HG03025 (cell line): ENCODE results near the gene SP110.

Experiments
- ATAC-seq: cut with Tn5 transposase; IDR thresholded peaks from one replicate; pipeline ENCODE4 v1.9.1; 2021; ENCODE audit warnings: mild to moderate bottlenecking, moderate library complexity; ENCODE audit not compliant: unreplicated experiment, low FRiP score

SP110 gene

DNA sequence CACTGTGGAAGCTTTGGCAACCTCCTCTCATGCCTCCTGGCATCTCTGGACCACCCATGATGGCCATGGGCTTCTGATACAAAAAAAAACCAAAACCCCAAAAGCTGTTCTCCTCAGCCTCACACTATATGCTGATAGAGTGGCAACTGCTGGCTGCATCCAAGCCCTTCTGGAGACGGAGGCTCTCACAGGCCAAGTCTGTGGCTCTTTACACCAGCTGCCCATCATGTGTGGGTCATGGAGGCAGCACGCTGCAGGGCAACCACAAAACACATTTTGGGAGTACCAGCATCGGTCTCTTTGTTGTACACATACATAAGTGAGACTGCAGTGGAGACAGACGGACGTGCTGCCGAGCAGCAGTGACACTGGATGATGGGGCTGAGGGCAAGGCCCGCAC lies 45.3 kb downstream of the SP110 start:
- no peak for ATAC-seq

DNA sequence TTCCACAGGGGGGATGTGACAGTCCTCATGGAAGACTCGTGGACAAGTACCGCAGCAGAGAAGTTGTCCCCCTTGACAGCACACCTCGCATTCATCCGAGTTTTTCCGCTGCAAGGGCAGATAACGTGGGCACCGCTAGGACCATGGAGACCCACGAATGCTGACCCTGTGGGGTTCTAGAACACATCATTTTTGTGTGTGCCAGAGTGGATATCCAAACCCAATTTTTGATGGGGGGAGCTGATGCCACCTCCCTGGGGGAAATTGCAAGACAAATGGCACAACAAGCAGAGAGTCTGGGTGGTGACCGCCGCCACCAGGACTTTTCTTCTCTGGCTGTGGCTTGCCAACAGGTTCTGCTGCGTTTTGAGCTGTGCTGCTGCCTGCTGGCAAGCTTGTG lies 46.9 kb downstream of the SP110 start:
- no peak for ATAC-seq

DNA sequence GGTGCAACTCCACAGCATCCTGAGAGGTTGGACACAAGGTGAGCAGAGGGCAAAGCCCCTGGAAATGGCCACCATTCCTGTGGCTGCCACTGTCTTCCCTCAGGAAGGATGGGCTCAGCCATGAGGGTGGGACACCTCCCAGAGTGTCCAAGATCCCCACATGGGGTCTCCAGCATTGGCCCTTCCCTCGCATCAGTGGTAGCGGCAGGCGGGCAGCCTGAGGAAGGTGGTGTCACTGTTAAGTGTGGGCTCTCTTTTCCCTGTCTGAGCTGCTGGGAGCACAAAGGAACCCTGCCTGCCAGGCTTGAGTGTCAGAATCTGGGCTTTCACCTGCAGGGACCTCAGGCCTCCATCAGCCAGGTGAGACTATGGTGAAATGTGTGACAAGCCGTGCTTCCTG lies 47.6 kb downstream of the SP110 start:
- no peak for ATAC-seq

DNA sequence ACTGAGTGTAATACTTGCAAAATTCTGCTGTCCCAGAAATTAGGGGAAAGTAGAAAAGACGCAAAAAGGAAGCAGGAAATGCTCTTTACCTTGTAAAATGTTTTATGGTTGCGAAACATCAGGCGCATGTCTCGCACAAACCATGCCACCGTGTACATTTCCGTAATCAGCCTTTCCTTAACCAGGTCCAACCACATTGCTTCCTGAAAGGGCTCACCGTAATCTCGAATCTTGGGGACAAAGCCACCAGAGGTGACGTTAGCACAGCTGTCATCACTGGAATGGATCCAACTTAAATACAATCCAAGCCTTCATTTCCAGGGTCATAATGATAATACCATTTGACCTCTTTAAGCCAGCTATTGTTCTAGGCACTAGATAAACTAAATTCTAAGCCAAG lies 49.3 kb downstream of the SP110 start:
- no peak for ATAC-seq

DNA sequence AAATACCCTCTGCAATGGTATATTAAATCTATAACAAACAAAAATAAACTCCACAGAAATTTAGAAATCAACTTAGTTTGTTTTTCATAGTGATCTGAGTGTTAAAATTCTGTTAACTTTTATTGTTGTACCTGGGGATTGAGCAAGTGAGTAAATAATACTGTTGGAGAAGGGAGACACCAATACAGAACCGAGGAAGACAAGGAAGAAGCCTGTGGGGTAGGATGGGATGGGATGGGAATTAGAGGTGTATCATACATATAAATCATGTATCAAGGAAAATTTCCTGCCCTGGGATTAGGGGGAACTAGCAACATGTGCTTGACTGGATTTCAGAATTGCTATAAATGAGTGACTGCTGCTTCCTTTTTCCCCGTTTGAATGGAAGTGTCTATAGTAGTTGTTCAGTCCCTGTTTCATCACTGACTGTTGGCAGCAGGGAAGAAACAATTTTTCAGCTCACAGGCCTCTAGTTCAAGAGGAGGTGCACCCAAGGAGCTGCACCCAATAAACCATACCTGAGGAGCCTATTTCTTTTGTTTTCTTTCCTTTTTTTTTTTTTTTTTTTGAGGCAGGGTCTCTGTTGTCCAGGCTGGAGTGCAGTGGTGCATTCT lies 53.1 kb downstream of the SP110 start:
- ATAC-seq = no peak

DNA sequence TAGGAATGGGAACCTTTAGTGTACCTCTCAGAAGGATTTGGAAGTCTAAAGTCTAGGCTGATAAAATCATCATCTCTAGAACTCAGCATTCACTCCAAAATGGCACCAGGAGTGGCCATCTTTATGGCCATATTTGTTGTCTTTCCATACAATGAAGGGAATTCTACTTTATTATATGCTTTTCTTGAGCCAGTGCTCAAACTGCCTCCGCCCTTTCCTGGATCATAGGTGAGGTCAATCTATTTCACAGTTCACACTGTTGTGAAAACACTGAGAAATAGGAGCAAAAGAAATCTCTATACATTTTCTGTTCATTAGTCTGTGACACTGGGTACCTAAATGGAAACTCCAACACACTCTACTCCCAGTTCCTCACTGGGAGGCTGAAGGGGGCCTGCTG lies 55.6 kb downstream of the SP110 start:
- ATAC-seq = no peak

DNA sequence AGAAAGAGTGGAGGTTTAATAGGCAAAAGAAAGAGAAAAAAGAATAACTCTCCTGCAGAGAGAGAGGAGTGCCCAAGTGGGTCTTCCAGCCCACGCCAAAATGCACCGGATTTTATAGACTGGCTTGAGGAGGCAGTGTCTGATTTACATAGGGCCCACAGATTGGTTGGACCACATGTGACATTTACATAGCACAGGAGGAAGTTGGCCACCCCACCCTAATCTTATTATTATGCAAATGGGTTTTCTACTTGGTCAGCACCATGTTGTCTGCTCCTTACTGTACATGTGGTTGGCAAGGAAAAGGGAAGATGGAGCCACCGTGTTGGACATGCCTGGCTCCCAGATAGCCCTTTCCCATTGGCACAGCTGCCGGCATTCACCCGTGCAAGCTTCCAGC lies 56.8 kb downstream of the SP110 start:
- ATAC-seq = no peak

DNA sequence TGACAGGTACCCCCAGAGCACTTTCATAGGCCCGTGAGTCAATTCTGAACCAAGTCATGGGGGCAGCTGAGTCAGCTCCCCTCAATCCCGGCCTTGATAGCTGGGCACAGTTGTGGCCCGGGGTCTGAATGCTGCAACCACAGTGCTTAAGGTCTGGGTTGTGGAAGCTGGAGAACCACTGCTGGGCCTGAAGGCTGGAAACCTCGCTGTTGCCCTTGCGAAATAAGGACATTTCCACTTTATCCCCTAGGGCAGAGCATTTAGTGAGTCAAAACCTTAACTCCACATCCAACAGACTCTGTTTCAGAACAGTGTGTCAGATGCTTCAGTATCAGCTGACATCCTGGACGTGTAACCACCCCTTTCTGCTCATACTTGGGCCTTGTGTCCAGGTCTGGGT lies 58.6 kb downstream of the SP110 start:
- ATAC-seq = no peak

DNA sequence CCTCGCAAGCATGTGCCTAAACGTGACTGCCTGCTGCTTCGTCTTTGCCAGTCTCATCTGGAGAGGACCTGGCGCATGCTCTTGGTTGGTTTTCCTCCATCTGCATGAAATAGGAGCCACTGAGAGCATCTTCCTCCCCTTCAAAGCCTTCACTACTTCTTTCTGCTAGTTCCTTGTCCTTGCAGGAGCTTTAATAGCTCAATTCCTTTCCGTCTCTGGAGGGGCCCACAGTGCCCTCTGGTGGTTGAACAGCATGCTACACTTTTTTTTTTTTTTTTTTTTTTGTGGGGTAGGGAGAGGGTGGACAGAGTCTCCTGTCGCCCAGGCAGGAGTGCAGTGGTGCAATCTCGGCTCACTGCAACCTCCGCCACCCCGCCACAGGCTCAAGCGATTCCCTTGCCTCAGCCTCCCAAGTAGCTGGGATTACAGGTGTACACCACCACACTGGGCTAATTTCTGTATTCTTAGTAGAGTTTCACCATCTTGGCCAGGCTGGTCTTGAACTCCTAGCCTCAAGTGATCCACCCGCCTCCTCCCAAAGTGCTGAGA lies 59.6 kb downstream of the SP110 start:
- ATAC-seq = no peak

DNA sequence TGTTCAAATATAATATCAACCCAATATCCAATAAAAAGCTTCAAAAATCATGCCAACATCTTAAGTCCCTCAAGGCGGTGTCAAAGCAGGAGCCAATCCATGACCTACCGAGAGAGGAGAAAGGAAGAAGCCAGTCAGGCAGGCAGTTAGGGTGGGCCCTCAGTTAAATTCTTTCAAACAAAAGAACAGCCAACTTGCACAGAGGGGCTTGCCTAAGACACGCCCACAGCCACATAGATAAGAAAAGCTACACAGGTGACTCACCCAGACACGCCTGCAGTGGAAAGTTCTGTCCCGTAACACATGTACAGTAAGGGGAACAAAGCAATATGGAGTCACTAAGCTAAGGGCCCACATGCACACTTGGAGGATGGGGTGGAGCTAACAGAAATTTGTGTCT lies 61.3 kb downstream of the SP110 start:
- ATAC-seq = no peak

DNA sequence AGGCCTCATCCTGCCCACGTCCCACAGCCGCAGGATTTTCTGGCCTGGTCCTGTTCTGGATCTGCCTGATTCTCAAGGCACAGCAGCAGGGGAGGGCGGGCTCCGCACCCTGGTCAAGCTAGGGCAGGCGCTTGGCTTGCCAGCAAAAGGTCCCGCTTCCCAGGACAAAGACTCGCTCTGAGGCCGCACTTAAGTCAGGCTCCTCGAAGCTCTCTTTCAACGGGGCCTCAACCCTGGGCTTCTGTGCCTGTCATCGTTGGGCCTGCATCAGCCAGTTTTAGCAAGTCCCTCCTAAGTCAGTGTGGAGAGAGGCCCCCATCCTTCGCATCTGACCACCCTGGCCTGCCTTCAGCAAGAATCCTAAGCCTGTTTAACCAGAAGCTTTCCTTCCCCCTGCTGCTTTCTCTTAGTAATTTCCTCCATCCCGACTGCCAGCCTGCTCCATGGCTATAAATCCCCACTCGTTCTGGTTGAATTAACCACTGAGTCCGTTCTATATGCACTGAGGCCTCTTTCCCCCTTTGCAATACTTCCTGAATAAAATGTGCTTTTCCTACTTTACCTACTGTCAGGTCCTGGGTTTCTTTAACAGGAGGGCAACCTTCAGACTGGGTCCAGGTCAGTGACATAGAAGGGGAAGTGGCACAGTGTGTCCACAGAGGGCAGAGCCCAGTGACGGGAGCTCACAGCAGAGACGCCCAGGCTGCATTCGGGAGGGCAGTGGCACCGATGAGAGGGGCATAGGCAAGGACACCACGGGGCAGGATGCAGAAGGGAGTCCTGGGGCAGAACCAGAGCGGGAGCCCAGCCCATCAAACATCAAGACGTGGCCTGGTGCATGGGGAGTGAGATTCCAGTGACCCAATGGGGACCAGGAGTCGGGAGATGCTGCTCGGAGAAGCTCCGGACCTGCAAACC lies 62.7 kb downstream of the SP110 start:
- no peak for ATAC-seq

DNA sequence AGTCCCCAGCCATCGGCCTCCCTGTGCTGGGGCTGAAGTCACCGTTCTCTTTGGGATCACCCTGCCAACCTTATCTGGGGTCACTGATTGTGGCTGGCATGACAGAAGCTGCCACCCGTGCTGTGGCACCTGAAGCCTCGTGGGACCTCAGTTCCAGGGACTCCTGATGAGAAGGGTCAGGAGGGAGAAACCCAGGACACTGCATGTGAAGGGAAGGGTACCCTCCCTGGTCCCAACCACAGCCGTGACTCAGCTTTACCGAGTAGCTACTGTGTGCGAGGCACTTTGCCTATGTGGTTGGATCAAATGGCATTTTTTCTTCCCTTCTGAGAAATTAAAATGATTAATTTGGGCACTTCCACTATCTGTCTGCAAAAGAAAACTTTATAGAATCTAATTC lies 64.4 kb downstream of the SP110 start:
- no peak for ATAC-seq

DNA sequence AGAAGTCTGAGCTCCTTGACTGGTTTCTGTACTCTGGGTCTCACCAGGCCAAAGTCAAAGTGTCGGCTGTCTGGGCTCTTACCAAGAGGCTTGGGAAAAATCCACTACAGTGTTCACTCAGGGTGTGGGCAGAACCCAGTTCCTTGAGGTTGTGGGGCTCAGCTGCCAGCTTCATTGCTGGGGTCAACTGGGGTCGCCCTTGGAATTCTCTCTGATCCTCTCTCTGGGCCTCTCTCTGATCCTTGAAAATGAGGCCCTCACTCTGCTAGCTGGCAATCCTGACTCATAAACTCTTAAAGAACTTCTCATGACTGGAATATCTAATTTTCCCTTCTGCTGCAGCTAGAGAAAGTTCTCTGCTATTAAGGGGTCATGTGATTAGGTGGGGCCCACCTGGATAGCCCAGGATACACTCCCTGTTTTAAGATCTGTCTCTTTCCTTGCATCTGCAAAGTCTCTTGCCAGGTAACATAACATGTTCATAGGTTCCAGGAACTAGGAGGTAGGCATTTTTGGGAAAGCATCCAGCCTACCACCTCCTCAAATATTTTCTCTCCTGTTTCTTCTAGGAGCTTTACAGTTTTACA lies 66.3 kb downstream of the SP110 start:
- ATAC-seq = no peak

DNA sequence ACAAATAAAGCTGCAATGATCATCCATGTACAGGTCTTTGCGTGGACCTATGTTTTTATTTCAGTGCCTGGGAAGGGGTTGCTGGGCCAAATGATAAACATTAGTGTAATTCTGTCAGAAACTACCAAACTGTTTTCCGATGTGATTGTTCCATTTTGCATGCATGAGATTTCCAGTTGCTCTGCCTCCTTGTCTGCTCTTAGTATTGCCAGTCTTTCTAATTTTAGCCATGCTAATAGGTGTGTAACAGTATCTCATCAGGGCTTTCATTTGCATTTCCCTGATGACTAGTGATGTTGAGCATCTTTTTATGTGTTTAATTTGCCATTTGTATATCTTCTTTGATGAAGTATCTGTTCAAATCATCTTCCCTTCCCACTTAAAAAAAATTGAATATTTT lies 67.5 kb downstream of the SP110 start:
- no peak for ATAC-seq

DNA sequence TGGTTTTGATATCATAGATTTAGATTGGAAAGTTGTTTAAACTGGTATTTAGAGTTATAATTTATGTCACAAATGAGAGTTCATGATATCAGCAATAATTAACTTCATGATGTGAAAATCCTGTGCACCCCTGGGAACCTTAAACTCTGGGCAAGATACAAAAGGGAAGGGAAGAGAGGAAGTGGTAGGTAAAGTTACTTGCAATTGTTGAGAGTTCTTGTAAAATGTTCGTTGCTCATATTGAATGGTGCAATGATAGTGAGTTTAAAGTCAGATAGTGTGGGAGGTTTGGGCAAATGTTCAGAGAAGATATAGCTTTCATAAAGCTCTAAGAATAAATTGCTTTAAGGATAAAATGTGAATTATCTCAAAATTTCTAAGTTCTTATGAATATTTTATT lies 75.4 kb downstream of the SP110 start:
- ATAC-seq = no peak

DNA sequence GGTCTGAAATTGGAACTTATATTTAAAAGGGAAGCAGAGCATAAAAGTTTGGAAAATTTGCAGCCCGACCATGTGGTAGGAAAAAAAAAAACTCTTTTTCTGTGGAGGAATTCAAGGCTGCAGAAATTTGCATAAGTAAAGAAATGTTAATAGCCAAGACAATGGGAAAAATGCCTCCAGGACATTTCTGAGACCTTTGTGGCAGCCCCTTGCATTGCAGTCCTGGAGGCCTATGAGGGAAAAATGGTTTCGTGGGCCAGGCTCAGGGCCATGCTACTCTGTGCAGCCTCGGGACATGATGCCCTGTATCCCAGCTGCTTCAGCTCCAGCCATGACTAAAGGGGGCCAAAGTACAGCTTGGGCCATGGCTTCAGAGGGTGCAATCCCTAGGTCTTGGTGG lies 79.1 kb downstream of the SP110 start:
- no peak for ATAC-seq

DNA sequence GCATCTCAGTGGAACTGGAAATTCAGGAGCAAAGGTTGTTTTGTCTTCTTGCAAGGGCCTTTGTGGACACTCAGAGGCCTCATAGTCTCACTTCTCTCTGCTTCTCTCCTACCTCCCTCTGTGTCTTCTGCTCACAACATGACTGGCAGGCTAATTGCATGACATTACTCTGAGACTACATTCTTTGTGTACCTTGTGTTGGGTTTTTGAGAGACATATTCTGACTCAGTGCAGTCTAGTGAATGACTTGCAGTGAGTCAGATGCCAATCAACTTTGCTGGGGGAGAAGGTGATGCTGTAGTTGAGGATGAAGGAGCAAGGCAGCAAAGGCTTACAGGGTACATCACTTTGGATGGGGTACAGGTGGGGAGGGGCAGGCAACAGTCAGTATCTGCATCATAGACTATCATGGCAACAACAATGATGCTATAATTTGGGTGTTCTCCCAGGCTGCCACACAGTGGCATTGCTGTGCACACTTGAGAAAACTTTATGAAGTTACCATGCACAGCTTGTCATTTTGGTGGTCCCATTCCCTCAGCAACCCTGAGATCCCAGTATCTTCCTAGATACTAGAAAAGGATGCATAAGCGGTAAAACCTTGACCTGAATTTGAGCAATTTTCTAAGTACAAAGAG lies 81.8 kb downstream of the SP110 start:
- no peak for ATAC-seq

DNA sequence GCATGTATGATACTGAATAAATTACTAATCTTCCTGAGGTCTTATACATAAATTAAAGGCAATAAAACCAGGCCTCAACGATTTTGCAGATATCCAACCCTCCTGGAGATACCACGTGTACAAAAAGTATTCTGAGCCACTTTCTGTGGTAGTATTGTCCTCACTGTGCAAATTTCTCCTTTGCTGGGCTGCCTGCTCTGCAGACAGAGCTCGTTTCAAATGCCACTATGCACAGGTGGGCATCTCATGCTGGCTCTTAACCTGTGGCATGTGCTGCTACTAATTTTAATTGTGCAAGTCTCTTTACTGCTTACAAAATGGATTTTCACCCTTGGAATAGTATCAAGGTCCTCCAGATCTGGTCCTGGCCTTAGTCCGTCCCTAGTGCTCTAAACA lies 84.7 kb downstream of the SP110 start:
- ATAC-seq = no peak

DNA sequence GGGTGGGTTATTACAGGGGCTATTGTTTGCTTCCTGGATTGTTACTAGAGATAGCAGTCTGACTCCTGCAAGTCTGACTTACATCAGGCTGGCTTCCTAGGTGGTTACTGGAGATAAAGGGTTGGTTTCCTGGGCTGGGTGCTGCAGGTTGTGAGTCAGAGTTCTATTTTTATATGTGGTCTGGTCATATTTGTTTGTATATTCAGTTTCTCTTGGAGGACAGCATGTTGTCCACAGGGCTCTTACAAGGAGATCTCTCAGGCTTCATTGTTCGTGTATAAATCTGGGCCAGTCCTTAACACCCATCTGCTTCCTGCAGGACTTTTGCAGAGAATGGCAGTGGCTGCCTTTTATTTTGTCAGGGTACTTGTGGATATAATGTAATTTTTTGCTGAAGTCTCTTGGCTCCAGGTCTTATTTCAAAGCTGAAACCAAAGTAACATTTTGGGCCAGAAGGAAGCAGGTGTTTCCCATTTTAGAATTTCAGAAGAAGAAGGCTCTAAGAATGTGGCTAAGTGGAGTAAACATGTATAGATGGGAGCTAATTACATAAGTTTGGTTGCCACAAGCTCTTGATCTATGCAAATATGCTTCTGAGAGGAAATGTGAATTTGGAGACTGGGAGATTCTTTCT lies 85.2 kb downstream of the SP110 start:
- ATAC-seq = no peak

DNA sequence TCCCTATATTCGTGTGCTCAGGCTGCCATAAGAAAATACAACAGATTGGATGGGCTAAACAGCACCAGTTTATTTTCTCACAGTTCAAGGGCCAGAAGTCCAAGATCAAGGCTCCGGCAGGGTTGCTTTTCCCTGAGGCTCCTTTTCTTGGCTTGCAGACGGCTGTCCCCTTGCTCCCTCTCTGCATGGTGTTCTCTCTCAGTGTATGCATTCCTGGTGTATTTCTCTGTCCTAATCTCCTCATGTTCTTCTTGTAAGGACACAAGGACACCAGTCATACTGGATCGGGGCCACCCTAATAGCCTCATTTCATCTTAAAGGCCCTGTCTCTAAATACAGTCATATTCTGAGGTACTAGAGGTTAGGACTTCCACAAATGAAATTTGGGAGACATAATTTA lies 88.4 kb downstream of the SP110 start:
- ATAC-seq = no peak
